AG04449 (cell line): ENCODE results near the gene DDOST.

ENCODE experiments used
- CTCF ChIA-PET: fragments of 350-600 bp; formaldehyde crosslinking; extraction: SDS; loops from one replicate; lab custom pipeline; 2021; ENCODE audit warnings: antibody characterized with exemption; lab: Yijun Ruan, JAX
- POLR2A ChIA-PET: fragments of 400-600, 350-600 bp; formaldehyde crosslinking; extraction: SDS; loops from one replicate; lab custom pipeline; 2020; ENCODE audit warnings: antibody characterized with exemption, inconsistent platforms; lab: Yijun Ruan, JAX
- DNase-seq: peaks from one replicate; pipeline ENCODE4 v3.0.0-alpha.2; 2010; ENCODE audit warnings: low read depth, low spot score
- H3K4me3 ChIP-seq: 2 replicates; pipeline ENCODE4 v1.5.1; 2011; ENCODE audit warnings: low read depth, mild to moderate bottlenecking, control low read depth, low read length
- TF ChIP-seq, protein P1 (sequence below): IDR thresholded peaks from one replicate; pipeline ENCODE4 v1.5.1; 2011; ENCODE audit warnings: mild to moderate bottlenecking, moderate library complexity, low read length, control low read depth, inconsistent platforms; ENCODE audit not compliant: insufficient read depth; ENCODE audit errors: missing control alignments

DDOST gene

DNA sequence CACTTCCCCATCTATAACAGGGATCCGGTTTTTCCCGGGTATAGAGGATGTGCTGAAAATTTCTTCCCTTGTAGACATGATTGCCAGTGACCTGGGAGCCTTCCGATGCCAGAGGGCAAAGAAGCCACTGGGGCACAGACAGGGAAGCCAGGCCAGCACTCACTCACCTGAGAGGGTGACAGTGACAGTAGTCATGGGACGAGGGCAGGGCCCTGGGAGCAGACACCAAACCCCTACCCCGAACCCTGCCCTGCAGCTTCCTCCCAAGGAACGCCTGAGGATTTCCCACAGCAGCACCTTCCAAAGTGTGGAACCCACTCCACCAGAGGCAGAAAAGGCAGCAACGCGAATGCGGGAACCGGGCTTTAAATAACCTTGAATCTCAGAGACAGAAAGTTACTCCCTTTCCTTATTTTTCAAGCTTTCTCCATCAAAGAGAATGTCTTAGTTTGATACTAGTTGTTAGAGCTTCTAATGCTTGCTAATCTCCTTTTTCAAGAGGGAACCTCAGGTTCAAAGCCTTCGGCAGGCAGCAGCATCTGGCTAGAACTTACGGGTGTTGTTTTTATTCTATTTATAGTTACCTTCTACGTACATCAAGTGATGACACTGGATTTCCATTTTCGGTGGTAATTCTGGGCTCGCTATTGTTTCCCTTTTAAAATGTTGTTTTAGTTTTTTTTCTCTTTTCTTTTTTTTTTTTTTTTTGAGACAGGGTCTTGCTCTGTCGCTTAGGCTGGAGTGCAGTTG lies 2.8 kb downstream of the DDOST start:
- DNase-seq = no peak
- ChIA-PET CTCF (interaction anchor here (0.9 to 10.1 kb wide), 5 partner anchors 16 to 83 kb away, joined by 3 to 60 read pairs (median 5); partner anchors contain the start of gene PINK1), POLR2A (no interaction called here)
- H3K4me3 ChIP-seq = no peak overlapping the region
- TF ChIP-seq, protein P1, sequence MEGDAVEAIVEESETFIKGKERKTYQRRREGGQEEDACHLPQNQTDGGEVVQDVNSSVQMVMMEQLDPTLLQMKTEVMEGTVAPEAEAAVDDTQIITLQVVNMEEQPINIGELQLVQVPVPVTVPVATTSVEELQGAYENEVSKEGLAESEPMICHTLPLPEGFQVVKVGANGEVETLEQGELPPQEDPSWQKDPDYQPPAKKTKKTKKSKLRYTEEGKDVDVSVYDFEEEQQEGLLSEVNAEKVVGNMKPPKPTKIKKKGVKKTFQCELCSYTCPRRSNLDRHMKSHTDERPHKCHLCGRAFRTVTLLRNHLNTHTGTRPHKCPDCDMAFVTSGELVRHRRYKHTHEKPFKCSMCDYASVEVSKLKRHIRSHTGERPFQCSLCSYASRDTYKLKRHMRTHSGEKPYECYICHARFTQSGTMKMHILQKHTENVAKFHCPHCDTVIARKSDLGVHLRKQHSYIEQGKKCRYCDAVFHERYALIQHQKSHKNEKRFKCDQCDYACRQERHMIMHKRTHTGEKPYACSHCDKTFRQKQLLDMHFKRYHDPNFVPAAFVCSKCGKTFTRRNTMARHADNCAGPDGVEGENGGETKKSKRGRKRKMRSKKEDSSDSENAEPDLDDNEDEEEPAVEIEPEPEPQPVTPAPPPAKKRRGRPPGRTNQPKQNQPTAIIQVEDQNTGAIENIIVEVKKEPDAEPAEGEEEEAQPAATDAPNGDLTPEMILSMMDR = no peak

DNA sequence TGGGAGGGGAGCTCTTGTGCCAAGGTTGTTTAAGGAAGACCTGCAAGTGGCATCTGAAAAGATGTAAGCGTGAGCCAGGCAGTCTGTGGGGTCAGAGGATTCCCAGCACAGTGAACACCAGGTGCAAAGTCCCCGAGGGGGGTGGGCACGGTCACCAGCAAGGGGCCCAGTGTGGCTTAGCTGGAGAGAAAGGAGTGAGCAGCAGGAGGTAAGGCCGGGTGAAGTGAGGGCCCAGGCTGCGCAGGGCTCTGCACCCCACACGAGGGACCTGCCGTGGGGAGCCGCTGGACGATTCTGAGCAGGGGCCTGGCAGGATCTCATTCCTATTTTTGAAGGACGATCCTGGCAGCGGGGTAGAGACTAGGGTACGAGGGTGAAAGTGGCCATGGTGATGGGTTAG lies 4.1 kb downstream of the DDOST start:
- no peak overlapping the region for H3K4me3 ChIP-seq
- ChIA-PET POLR2A (no interaction called here), CTCF (interaction anchor here (1.2 to 10.1 kb wide), 3 partner anchors 23 to 82 kb away, joined by 3 to 60 read pairs (median 3); partner anchors contain the start of gene PINK1)
- no peak for DNase-seq
- TF ChIP-seq, protein P1 = no peak

DNA sequence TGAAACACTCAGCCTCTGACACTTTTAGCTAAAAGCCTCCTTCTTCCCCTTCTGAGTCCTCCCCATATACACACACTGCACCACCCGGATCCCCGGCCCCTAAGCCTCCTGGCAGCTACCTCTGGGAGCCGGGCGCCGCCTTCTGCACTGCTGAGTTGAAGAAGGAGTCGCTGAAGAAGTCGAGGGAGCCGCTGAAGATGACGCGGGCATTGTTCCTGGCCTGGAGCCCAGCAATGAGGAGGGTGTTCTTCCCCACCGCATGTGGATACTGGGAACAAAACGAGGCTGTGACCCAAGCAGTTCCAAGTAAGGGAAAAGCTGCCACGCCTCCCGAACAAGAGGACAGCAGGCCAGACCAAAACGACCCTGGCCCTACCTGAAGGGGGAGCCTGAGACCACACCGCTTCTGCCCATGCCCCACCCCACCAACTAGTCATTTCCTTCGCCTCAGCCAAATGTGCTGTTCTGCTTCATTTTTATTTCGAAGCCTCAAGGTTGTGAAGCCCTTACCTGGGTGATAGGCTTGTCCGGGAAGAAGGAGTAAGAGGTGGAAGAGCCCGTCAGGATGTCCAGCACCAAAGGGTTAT lies 7.0 kb downstream of the DDOST start:
- TF ChIP-seq, protein P1 = no peak
- CTCF ChIA-PET = interaction anchor here (0.8 to 10.1 kb wide), 5 partner anchors 13 to 131 kb away, joined by 3 to 60 read pairs (median 3); partner anchors contain the start of gene PINK1
- no peak for DNase-seq
- POLR2A ChIA-PET = no interaction called here
- H3K4me3 ChIP-seq = no peak overlapping the region

DNA sequence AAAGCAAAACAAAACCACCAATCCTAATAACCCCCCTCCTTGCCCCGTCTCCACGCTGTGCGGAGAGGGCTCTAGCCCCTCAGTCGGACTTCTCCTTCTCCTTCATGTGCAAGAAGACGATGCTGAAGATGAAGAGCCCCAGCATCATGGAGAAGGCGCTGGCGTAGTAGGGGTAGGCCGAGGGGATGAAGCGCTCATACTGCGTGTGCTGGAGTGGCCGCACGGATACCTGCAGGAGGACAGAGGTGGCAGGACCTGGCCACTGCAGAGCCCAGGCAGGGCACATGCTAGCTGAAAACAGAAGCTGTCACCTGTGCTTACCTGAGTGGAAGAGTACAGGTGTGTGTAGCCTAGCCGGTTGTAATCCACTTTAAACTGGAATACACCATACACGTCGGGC lies 8.9 kb downstream of the DDOST start:
- TF ChIP-seq, protein P1 = no peak
- H3K4me3 ChIP-seq = no peak overlapping the region
- ChIA-PET CTCF (interaction anchor here (0.8 to 1.3 kb wide), 2 partner anchors 13 to 20 kb away, joined by 3 to 5 read pairs; no protein-coding TSS in a partner anchor), POLR2A (no interaction called here)
- no peak for DNase-seq

DNA sequence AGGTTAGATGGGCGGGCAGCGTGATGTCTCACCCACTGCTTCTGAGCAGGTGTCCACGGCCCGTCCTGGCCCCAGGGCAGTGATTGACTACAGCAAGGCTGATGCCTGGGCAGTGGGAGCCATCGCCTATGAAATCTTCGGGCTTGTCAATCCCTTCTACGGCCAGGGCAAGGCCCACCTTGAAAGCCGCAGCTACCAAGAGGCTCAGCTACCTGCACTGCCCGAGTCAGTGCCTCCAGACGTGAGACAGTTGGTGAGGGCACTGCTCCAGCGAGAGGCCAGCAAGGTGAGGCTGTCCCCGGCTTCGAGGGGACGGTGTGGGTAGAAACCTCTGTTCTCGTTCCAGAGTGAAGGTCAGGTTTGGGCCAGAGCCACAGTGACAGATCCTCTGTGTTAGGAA lies 12.2 kb downstream of the DDOST start:
- no peak for DNase-seq
- no peak overlapping the region for H3K4me3 ChIP-seq
- ChIA-PET POLR2A (no interaction called here), CTCF (interaction anchor here (0.9 to 4.2 kb wide), 5 partner anchors 9 to 127 kb away, joined by 3 to 33 read pairs (median 4); partner anchors contain the start of gene DDOST)
- TF ChIP-seq, protein P1 = no peak

DNA sequence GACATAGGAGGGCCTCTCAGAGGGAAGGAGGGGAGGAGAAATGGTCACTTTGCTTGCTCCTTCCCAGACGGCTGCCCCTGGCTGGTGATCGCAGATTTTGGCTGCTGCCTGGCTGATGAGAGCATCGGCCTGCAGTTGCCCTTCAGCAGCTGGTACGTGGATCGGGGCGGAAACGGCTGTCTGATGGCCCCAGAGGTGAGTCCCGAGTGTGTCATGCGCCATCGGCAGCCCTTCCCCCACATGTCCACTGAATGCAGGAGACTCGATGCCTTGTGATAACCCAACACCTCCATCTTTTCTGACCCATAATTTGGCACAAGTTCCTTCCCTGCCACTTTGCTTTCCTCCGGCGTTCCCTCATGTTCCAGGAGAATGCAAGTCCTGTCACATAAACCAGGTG lies 12.7 kb downstream of the DDOST start:
- ChIA-PET CTCF (interaction anchor here (0.7 to 4.2 kb wide), 7 partner anchors 9 to 125 kb away, joined by 3 to 33 read pairs (median 4); partner anchors contain the start of gene DDOST), POLR2A (no interaction called here)
- no peak for DNase-seq
- TF ChIP-seq, protein P1 = no peak
- no peak overlapping the region for H3K4me3 ChIP-seq
